ENCODE data around the gene LSAMP. TPM values are rescaled to one million over a fixed set of nuclear protein-coding genes. Genes with fewer than 3 reads are reported as not detected.

Gene LSAMP
- total and polyA plus RNA-seq, 8 donors = 17.3 to 28.0 (median 26.0) TPM

DNA sequence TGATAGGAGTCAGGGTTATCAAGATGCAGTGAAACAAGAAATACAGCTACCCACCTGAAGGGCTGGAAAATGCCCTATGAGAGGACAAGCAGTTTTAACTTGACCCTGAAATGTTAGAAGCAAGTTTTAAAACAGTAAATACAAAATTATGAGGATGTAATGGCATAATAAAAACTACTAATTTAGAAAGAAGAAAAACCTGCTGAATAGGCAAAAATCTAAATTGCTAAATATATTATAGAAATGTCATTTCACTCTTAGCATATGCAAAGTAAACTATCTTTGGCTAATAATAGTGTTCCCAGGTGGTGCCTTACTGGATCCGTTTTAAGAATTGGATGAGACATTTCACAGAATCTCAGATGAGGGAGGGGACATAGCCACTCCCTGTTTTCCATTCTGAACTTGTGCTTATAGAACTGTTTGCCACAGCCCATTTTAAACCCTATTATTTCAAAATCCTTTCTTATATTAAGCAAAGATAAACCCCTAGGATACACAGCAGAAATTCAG, 294.6 kb downstream of the LSAMP start:
- no peaks in the 10 kb centered on the region for H3K27me3 ChIP-seq
- ATAC-seq (no peak), DNase-seq (no peak)
- TF ChIP-seq, protein P1, sequence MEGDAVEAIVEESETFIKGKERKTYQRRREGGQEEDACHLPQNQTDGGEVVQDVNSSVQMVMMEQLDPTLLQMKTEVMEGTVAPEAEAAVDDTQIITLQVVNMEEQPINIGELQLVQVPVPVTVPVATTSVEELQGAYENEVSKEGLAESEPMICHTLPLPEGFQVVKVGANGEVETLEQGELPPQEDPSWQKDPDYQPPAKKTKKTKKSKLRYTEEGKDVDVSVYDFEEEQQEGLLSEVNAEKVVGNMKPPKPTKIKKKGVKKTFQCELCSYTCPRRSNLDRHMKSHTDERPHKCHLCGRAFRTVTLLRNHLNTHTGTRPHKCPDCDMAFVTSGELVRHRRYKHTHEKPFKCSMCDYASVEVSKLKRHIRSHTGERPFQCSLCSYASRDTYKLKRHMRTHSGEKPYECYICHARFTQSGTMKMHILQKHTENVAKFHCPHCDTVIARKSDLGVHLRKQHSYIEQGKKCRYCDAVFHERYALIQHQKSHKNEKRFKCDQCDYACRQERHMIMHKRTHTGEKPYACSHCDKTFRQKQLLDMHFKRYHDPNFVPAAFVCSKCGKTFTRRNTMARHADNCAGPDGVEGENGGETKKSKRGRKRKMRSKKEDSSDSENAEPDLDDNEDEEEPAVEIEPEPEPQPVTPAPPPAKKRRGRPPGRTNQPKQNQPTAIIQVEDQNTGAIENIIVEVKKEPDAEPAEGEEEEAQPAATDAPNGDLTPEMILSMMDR (IDR thresholded peaks at IDR 0.05) = no peak
- no peaks in the 10 kb centered on the region for H3K4me1 ChIP-seq
- no peaks in the 10 kb centered on the region for H3K36me3 ChIP-seq
- intact Hi-C loops (cut with DNase I) = no loop called here
- no peak overlapping the region for H3K4me3 ChIP-seq
- no peak overlapping the region for H3K27ac ChIP-seq
- H3K9me3 ChIP-seq = peaks cover 0 to 8% of the 10 kb centered on the region in 2 donors

DNA sequence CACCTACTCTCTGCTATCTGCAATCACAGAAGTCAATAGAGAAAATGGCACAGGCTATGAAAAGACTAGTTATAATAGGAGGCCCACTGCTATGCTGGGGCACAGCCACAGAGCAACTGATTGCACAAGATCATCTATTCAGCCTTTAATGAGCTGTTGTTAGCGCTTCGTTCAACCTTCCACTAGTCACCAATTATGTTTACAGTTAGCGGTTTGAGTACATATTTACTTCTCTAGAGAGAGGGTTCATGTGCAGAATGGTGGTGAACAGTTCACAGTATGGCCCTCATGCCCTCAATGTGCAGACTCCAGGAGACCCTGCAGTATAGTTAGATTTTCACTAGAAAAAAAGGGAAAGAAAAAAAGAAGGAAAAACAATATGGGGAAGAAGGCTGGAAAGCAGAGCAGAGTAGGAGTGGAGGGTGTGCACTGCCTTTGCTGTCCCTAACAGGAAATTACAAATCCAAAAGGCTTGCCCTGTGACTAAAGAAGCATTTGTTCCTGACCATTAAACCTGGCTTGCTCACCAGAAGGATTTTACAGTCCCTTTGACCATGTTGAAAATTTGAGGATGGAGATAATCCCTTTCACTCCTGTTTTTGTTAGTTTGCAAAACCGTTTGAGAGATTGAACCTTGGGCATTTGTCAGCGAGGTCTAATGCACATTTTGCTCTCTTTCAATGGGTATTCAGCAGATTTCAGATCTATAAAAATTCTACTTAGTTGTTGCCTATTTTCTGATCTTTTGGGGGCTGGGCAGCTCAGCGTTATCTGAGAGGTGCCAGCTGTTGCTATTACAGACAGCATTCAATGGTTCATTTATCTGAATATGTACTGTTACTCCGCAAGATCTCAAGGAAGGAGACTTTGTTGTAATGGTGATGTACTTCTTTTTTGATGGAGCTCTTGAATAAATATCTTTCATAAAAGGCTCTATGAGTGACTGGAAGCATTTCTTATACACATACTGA, 296.1 kb downstream of the LSAMP start:
- peak in 1 of 4 donors; percentile 37 for DNase-seq
- intact Hi-C loops (cut with DNase I) = no loop called here
- no peak for ATAC-seq
- TF ChIP-seq, protein P1 (IDR thresholded peaks at IDR 0.05) = no peak
- Histone ChIP-seq H3K36me3 (no peaks in the 10 kb centered on the region), H3K27me3 (no peaks in the 10 kb centered on the region), H3K9me3 (peaks cover 0 to 17% of the 10 kb centered on the region in 2 donors), H3K4me1 (no peaks in the 10 kb centered on the region), H3K4me3 (no peak overlapping the region), H3K27ac (no peak overlapping the region)

DNA sequence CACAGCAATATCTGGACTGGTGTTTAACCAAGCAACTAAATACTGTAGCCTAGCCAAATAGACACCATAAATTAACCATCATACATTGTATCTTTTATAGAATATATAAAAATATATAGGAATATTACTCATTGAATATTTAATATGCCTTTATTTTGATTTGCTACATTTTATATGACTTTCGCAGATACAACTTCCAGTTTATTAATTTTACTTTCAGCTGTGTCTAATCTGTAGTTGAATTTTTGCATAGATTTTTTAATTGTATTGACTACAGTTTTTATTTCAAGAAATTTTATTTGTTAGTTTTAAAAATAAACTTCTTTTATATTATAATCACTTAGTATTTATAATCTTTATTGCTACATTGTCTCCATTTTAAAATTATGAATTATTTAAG, 299.7 kb downstream of the LSAMP start:
- Histone ChIP-seq H3K27ac (no peak overlapping the region), H3K4me1 (no peaks in the 10 kb centered on the region), H3K9me3 (peaks cover 0 to 17% of the 10 kb centered on the region in 2 donors), H3K36me3 (no peaks in the 10 kb centered on the region), H3K27me3 (no peaks in the 10 kb centered on the region), H3K4me3 (no peak overlapping the region)
- ATAC-seq = no peak
- TF ChIP-seq, protein P1 (IDR thresholded peaks at IDR 0.05) = no peak
- intact Hi-C loops (cut with DNase I) = no loop called here
- no peak for DNase-seq

DNA sequence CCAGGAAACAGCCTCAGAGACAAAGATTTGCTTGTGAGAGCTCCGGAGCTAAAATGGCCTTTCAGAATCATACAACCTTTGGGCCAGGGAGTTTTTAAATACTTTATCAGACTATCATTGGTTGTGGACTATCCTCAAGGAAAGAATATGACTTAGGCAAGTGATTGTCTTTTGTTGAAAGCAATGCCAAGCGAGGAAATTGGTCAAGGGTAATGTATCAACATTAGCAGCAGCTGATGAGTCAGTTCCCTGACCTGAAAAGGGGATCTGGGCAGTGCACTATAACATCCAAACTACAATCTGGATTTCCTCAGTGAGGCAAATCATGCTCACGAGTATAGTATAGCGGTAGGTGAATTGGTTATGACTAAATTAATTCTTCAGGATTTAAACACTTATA, 303.6 kb downstream of the LSAMP start:
- DNase-seq (no peak), ATAC-seq (no peak)
- TF ChIP-seq, protein P1 (IDR thresholded peaks at IDR 0.05) = no peak
- Histone ChIP-seq H3K4me1 (no peaks in the 10 kb centered on the region), H3K36me3 (no peaks in the 10 kb centered on the region), H3K4me3 (no peak overlapping the region), H3K27ac (no peak overlapping the region), H3K27me3 (no peaks in the 10 kb centered on the region), H3K9me3 (peaks cover 0 to 17% of the 10 kb centered on the region in 2 donors)
- intact Hi-C loops (cut with DNase I) = no loop called here

DNA sequence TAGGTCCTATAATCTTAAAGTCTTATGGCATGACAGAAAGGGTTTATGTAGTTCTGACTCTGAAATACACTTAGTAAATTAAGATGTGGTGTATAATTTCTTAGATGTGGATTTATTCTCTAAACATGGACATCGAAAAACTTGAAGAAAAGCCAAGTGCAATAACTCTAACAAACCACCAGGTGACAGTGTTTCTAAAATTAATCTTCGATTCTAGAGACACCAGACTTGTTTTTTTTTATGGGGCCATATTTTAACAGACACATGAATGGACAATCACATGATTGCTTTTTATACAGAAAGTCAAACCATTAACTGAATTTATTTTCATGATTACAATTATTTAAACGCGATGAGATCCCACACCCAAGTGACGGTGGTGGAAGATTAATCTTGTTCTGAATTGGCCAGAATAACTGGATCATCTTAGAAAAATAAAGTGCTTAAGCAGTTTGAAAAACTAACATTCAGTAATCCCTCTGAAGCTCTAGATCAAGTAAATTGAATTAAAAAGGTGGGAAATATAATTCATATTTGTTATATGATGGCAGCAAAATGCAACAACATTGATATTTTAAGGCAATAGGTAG, 305.1 kb downstream of the LSAMP start:
- intact Hi-C loops (cut with DNase I) = no loop called here
- ATAC-seq = peak; percentile 31
- DNase-seq = no peak

More for the DNA sequence above, 305.1 kb downstream of the LSAMP start:
- H3K4me1 ChIP-seq = peaks cover 5% of the 10 kb centered on the region in 2 donors
- no peaks in the 10 kb centered on the region for H3K27me3 ChIP-seq
- H3K27ac ChIP-seq = no peak overlapping the region
- peaks cover 0 to 4% of the 10 kb centered on the region in 2 donors for H3K9me3 ChIP-seq
- H3K4me3 ChIP-seq = no peak overlapping the region
- TF ChIP-seq, protein P1 (IDR thresholded peaks at IDR 0.05) = peak; percentile 45 to 80
- H3K36me3 ChIP-seq = no peaks in the 10 kb centered on the region

Measured in left lung (tissue), 10 donors.